Liver (tissue), 9 donors: ENCODE data around the gene GOLGA6L24. TPM values are rescaled to one million over a fixed set of nuclear protein-coding genes. Genes with fewer than 3 reads are reported as not detected.
A peak's percentile ranks its signal among the peaks of the same experiment; 100 is the strongest.
"Not testable (repeated sequence)": the region's sequence is repeated elsewhere in the genome, so short reads cannot be mapped to it uniquely, and the experiment has no call there.

Experiments used
- DNase-seq: peaks from one replicate; pipeline ENCODE4 v3.0.0-alpha.2; 2017; ENCODE audit warnings: low spot score
- H3K27ac ChIP-seq, 2 donors: one replicate each; pipeline ENCODE4 v1.7.0; 2013; ENCODE audit warnings: inconsistent platforms in 2 of 2, low read length in 2 of 2, control low read depth in 1 of 2, low read depth in 1 of 2, mild to moderate bottlenecking in 1 of 2
- H3K27me3 ChIP-seq, 4 donors: one replicate each; pipeline versions ENCODE4 v1.6.1 to v1.7.0; 2013; ENCODE audit warnings: low read length in 3 of 4, inconsistent platforms in 1 of 4, mild to moderate bottlenecking in 1 of 4, moderate library complexity in 1 of 4; ENCODE audit not compliant: control insufficient read depth in 4 of 4, insufficient read depth in 4 of 4
- H3K36me3 ChIP-seq, 4 donors: one replicate each; pipeline versions ENCODE4 v1.6.1 to v1.7.0; 2013; ENCODE audit warnings: low read length in 3 of 4, mild to moderate bottlenecking in 3 of 4, low read depth in 1 of 4, moderate library complexity in 1 of 4; ENCODE audit not compliant: control insufficient read depth in 4 of 4, insufficient read depth in 3 of 4
- H3K4me1 ChIP-seq, 4 donors: one replicate each; pipeline versions ENCODE4 v1.6.1 to v1.7.0; 2013; ENCODE audit warnings: low read length in 3 of 4, mild to moderate bottlenecking in 3 of 4, moderate library complexity in 1 of 4; ENCODE audit not compliant: control insufficient read depth in 4 of 4, insufficient read depth in 4 of 4
- H3K4me3 ChIP-seq, 3 donors: one replicate each; pipeline versions ENCODE4 v1.6.1 to v1.7.0; 2013; ENCODE audit warnings: low read length in 3 of 3, control low read depth in 1 of 3, low read depth in 1 of 3, mild to moderate bottlenecking in 1 of 3
- H3K9ac ChIP-seq, 2 donors: one replicate each; pipeline ENCODE4 v1.7.0; 2013; ENCODE audit warnings: low read length in 2 of 2, mild to moderate bottlenecking in 2 of 2, moderate library complexity in 2 of 2, control low read depth in 1 of 2, low read depth in 1 of 2
- H3K9me3 ChIP-seq, 4 donors: one replicate each; pipeline versions ENCODE4 v1.6.1 to v1.7.0; 2013; ENCODE audit warnings: low read length in 3 of 4; ENCODE audit not compliant: control insufficient read depth in 4 of 4
- WGBS: extraction: QIAGEN DNeasy Blood & Tissue Kit; methylation state at CpG from one replicate; pipeline ENCODE4 v1.1.7; 2013; 5-methylcytosine and 5-hydroxymethylcytosine counted together
- polyA plus RNA-seq, 2 donors: library from polyadenylated mRNA; stranded (reverse) in 1 of 2; unstranded in 1 of 2; fragments of 200-250 nt in 1 of 2; fragments of >200 nt in 1 of 2; fragmentation: Nextera tagmentation in 1 of 2; extraction: Ambion mirVana in 1 of 2; gene quantifications; one replicate each; pipeline versions ENCODE4 v1.2.1 to v1.2.3, GENCODE V29; 2013 to 2015
- total RNA-seq, 2 donors: library from RNA; depleted of rRNA; stranded (reverse); fragments of >200 nt; gene quantifications; one replicate each; pipeline ENCODE4 v1.2.3, GENCODE V29; 2014
- donor health status: healthy.
- donor health status: healthy.
- donor health status: healthy.
- donor health status: healthy.
- donor health status: healthy.

GOLGA6L24 gene
- total and polyA plus RNA-seq, 4 donors, result not detected

GRCh38 chr15:28321358-28322078, 36.4 kb downstream of the GOLGA6L24 start:
- H3K4me3 ChIP-seq, result peak overlapping the region in 1 of 3 donors; percentile 39
- H3K36me3 ChIP-seq, H3K4me1 ChIP-seq, DNase-seq, H3K27ac ChIP-seq, H3K9me3 ChIP-seq, H3K27me3 ChIP-seq, H3K9ac ChIP-seq: not testable (repeated sequence)
- under 1% methylated on average over 14 of the region's 39 CpGs for WGBS

- H3K4me1 ChIP-seq, H3K27ac ChIP-seq, H3K27me3 ChIP-seq, H3K9ac ChIP-seq, H3K36me3 ChIP-seq, H3K9me3 ChIP-seq, H3K4me3 ChIP-seq, DNase-seq: not testable (repeated sequence)
- WGBS, result 95% methylated on average over 1 of the region's 1 CpG
These were observed 38.2 kb downstream of the GOLGA6L24 start for GRCh38 chr15:28319725-28320124.

- H3K36me3 ChIP-seq, H3K4me1 ChIP-seq, H3K27me3 ChIP-seq, H3K9me3 ChIP-seq, DNase-seq, H3K4me3 ChIP-seq, H3K9ac ChIP-seq, H3K27ac ChIP-seq: not testable (repeated sequence)
- WGBS, result 75% methylated on average over 1 of the region's 3 CpGs
These were observed 39.1 kb downstream of the GOLGA6L24 start for GRCh38 chr15:28318828-28319227.

- H3K9ac ChIP-seq, H3K27me3 ChIP-seq, H3K4me1 ChIP-seq, DNase-seq, H3K4me3 ChIP-seq, H3K9me3 ChIP-seq, H3K27ac ChIP-seq, H3K36me3 ChIP-seq: not testable (repeated sequence)
- WGBS, result 95% methylated on average over 13 of the region's 13 CpGs
These were observed 39.8 kb downstream of the GOLGA6L24 start for GRCh38 chr15:28318122-28318521.

GRCh38 chr15:28316958-28317357, 40.9 kb downstream of the GOLGA6L24 start:
- not testable (repeated sequence) for H3K9me3 ChIP-seq, DNase-seq, H3K9ac ChIP-seq, H3K4me3 ChIP-seq, H3K27ac ChIP-seq, H3K27me3 ChIP-seq, H3K4me1 ChIP-seq, H3K36me3 ChIP-seq
- WGBS, result 97% methylated on average over 7 of the region's 7 CpGs

- H3K4me1 ChIP-seq, H3K9ac ChIP-seq, H3K27me3 ChIP-seq, H3K36me3 ChIP-seq, H3K9me3 ChIP-seq, H3K27ac ChIP-seq, H3K4me3 ChIP-seq, DNase-seq: not testable (repeated sequence)
- 87% methylated on average over 9 of the region's 11 CpGs for WGBS
These were observed 47.4 kb downstream of the GOLGA6L24 start for GRCh38 chr15:28310454-28310853.

GRCh38 chr15:28308718-28309117, 49.2 kb downstream of the GOLGA6L24 start:
- not testable (repeated sequence) for DNase-seq, H3K4me1 ChIP-seq

More at GRCh38 chr15:28308718-28309117, 49.2 kb downstream of the GOLGA6L24 start:
- WGBS, result 97% methylated on average over 5 of the region's 5 CpGs
- not testable (repeated sequence) for H3K36me3 ChIP-seq, H3K27me3 ChIP-seq, H3K9me3 ChIP-seq, H3K27ac ChIP-seq, H3K9ac ChIP-seq, H3K4me3 ChIP-seq
